Measurements from ENCODE around the gene TUT1.

GRCh38 chr11:62532096-62532495 is 59.2 kb downstream of the TUT1 start:
- TF ChIP-seq, protein P1, sequence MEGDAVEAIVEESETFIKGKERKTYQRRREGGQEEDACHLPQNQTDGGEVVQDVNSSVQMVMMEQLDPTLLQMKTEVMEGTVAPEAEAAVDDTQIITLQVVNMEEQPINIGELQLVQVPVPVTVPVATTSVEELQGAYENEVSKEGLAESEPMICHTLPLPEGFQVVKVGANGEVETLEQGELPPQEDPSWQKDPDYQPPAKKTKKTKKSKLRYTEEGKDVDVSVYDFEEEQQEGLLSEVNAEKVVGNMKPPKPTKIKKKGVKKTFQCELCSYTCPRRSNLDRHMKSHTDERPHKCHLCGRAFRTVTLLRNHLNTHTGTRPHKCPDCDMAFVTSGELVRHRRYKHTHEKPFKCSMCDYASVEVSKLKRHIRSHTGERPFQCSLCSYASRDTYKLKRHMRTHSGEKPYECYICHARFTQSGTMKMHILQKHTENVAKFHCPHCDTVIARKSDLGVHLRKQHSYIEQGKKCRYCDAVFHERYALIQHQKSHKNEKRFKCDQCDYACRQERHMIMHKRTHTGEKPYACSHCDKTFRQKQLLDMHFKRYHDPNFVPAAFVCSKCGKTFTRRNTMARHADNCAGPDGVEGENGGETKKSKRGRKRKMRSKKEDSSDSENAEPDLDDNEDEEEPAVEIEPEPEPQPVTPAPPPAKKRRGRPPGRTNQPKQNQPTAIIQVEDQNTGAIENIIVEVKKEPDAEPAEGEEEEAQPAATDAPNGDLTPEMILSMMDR (conservative IDR thresholded peaks at IDR 0.05 in 1 of 2, IDR thresholded peaks at IDR 0.05 in 1 of 2; ENCODE audit: extremely low read depth in 1 of 2, insufficient read depth in 1 of 2, low read depth in 1 of 2, low read length in 2 of 2) = no peak
- TF ChIP-seq EZH2 (IDR thresholded peaks at IDR 0.05; ENCODE audit: borderline replicate concordance, low read length) = no peak

All from mammary epithelial cell (primary cell).